Psoas muscle (tissue), 8 donors: ENCODE results near the gene CDK14. TPM values are rescaled to one million over a fixed set of nuclear protein-coding genes. Genes with fewer than 3 reads are reported as not detected.

ENCODE experiments used
- ATAC-seq, 4 donors: fragments of 200-7000 bp; cut with Tn5 transposase; one replicate each; pipeline ENCODE4 v1.9.1; 2020; ENCODE audit warnings: moderate library complexity in 3 of 4, mild to moderate bottlenecking in 2 of 4
- DNase-seq, 2 donors: peaks; one replicate each; pipeline ENCODE4 v3.0.0-alpha.2; 2020
- H3K27ac ChIP-seq: fragments of 200-600 bp; one replicate; pipeline ENCODE4 v1.8.0; 2022
- H3K27me3 ChIP-seq, 3 donors: fragments of 200-600 bp in 1 of 3; one replicate each; pipeline versions ENCODE4 v1.6.1 to v1.8.0; 2013 to 2022; ENCODE audit warnings: low read length in 2 of 3, mild to moderate bottlenecking in 2 of 3, moderate library complexity in 1 of 3; ENCODE audit not compliant: insufficient read depth in 3 of 3
- H3K36me3 ChIP-seq, 2 donors: fragments of 200-600 bp in 1 of 2; one replicate each; pipeline versions ENCODE4 v1.6.1 to v1.8.0; 2013 to 2022; ENCODE audit warnings: low read depth in 1 of 2, mild to moderate bottlenecking in 1 of 2, moderate library complexity in 1 of 2; ENCODE audit not compliant: insufficient read depth in 1 of 2
- H3K4me1 ChIP-seq: fragments of 200-600 bp; one replicate; pipeline ENCODE4 v1.8.0; 2022
- H3K4me3 ChIP-seq: fragments of 200-600 bp; one replicate; pipeline ENCODE4 v1.8.0; 2022; ENCODE audit warnings: mild to moderate bottlenecking
- H3K9me3 ChIP-seq: fragments of 200-600 bp; one replicate; pipeline ENCODE4 v1.8.0; 2022
- CTCF ChIP-seq: fragments of 200-600 bp; IDR thresholded peaks from one replicate; pipeline ENCODE4 v1.8.0; 2022; ENCODE audit warnings: antibody characterized with exemption
- WGBS, 3 donors: extraction: QIAGEN DNeasy Blood & Tissue Kit; methylation state at CpG; one replicate each; pipeline versions ENCODE4 v1.1.6 to v1.1.7; 2013; 5-methylcytosine and 5-hydroxymethylcytosine counted together
- intact Hi-C, 2 donors: fragments of 100-400 bp; cut with DNase I; formaldehyde crosslinking; loops; one replicate each; pipeline versions ENCODE4 v1.11.0 to v1.14.2; 2022
- polyA plus RNA-seq, 3 donors: library from polyadenylated mRNA; stranded (reverse); fragments of 200-250 nt; gene quantifications; one replicate each; pipeline ENCODE4 v1.2.3, GENCODE V29; 2013
- total RNA-seq, 4 donors: library from RNA; stranded (reverse); fragmentation: NEBNext Ultra II Directional in 2 of 4; extraction: Animal tissue kit (Norgen Biotek cat#: 25700) in 2 of 4; gene quantifications; one replicate each; pipeline versions ENCODE4 v1.2.1 to v1.2.4, GENCODE V29; 2021 to 2023
- donor health status: healthy with polysubstance abuse.
- donor health status: DM: no; HTN: no; CAD: no; lungs with moderate emphysema.
- donor health status: Bipolar disorder and iron deficiency.
- donor health status: healthy.
- donor health status: DM: yes; HTN: yes; CAD: no.
- donor health status: DM: no; HTN: no; CAD: no.
- donor health status: DM: no; HTN: no; CAD: no.
- donor health status: DM: yes; HTN: yes; CAD: no.

CDK14 gene
- total and polyA plus RNA-seq, 7 donors: 1.7 to 16.6 (median 10.6) TPM

- ATAC-seq (no peak), DNase-seq (no peak)
- Histone ChIP-seq H3K9me3 (no peaks in the 10 kb centered on the region), H3K27ac (no peak overlapping the region), H3K4me3 (no peak overlapping the region), H3K36me3 (no peaks in the 10 kb centered on the region), H3K27me3 (no peaks in the 10 kb centered on the region), H3K4me1 (no peaks in the 10 kb centered on the region)
- WGBS, 3 donors: 68 to 72% (median 69%) methylated on average over 4 of the region's 4 CpGs
- TF ChIP-seq CTCF: no peak
- intact Hi-C loops: no loop called here
These were observed 470.5 kb downstream of the CDK14 start for GRCh38 chr7:91066627-91067026.

- H3K36me3 ChIP-seq: no peaks in the 10 kb centered on the region
- no peaks in the 10 kb centered on the region for H3K27me3 ChIP-seq
- intact Hi-C loops: no loop called here
- WGBS, 3 donors: 44 to 65% (median 45%) methylated on average over 3 of the region's 3 CpGs
- no peak for ATAC-seq
- no peak overlapping the region for H3K4me3 ChIP-seq
- TF ChIP-seq CTCF: no peak
- H3K27ac ChIP-seq: no peak overlapping the region
- no peaks in the 10 kb centered on the region for H3K4me1 ChIP-seq
- no peaks in the 10 kb centered on the region for H3K9me3 ChIP-seq
- no peak for DNase-seq
These were observed 471.1 kb downstream of the CDK14 start for GRCh38 chr7:91067242-91067641.

GRCh38 chr7:91068136-91068795 lies 472.1 kb downstream of the CDK14 start:
- WGBS, 3 donors: 95 to 96% (median 95%) methylated on average over 5 of the region's 5 CpGs
- H3K9me3 ChIP-seq: no peaks in the 10 kb centered on the region
- no peak overlapping the region for H3K4me3 ChIP-seq
- intact Hi-C loops: no loop called here
- no peak for TF ChIP-seq CTCF
- H3K27ac ChIP-seq: no peak overlapping the region
- H3K4me1 ChIP-seq: no peaks in the 10 kb centered on the region
- no peaks in the 10 kb centered on the region for H3K27me3 ChIP-seq
- DNase-seq (no peak), ATAC-seq (no peak)
- no peaks in the 10 kb centered on the region for H3K36me3 ChIP-seq

GRCh38 chr7:91069146-91069545 lies 473.0 kb downstream of the CDK14 start:
- Histone ChIP-seq H3K27ac (no peak overlapping the region), H3K36me3 (no peaks in the 10 kb centered on the region), H3K27me3 (no peaks in the 10 kb centered on the region), H3K9me3 (no peaks in the 10 kb centered on the region), H3K4me3 (no peak overlapping the region), H3K4me1 (no peaks in the 10 kb centered on the region)
- no peak for TF ChIP-seq CTCF
- 99% methylated on average over 4 of the region's 4 CpGs for WGBS, 3 donors
- ATAC-seq: no peak
- DNase-seq: no peak
- intact Hi-C loops: no loop called here

- H3K9me3 ChIP-seq: no peaks in the 10 kb centered on the region
- peaks cover 10% of the 10 kb centered on the region for H3K4me1 ChIP-seq
- H3K27ac ChIP-seq: no peak overlapping the region
- H3K36me3 ChIP-seq: no peaks in the 10 kb centered on the region
- WGBS, 3 donors: 68 to 75% (median 72%) methylated on average over 3 of the region's 3 CpGs
- no peaks in the 10 kb centered on the region for H3K27me3 ChIP-seq
- DNase-seq: no peak
- H3K4me3 ChIP-seq: no peak overlapping the region
- ATAC-seq: no peak
- no peak for TF ChIP-seq CTCF
- intact Hi-C loops: no loop called here
These were observed 483.4 kb downstream of the CDK14 start for GRCh38 chr7:91079487-91079886.
